ENCODE data around the gene ZNF385A. TPM values are rescaled to one million over a fixed set of nuclear protein-coding genes. Genes with fewer than 3 reads are reported as not detected.

ZNF385A gene
- total RNA-seq, 2 experiments from 2014 or later, result 0.32 to 2.9 TPM

- Histone ChIP-seq H3K9me2 (ENCODE audit: insufficient read depth, low read length) (no peaks in the 10 kb centered on the region), H3K79me2 (ENCODE audit: insufficient read depth, low read depth, low read length) (no peaks in the 10 kb centered on the region), H3K9me3 (ENCODE audit: low read length) (no peaks in the 10 kb centered on the region), H3K36me3 (ENCODE audit: insufficient read depth, low read length) (no peaks in the 10 kb centered on the region), H3K4me3 (ENCODE audit: low read depth, low read length, poor library complexity, severe bottlenecking) (no peak overlapping the region), H3K4me2 (ENCODE audit: low read length) (no peak overlapping the region), H4K20me1 (ENCODE audit: insufficient read depth, low read length) (no peaks in the 10 kb centered on the region), H3K4me1 (ENCODE audit: insufficient read depth, low read length, poor library complexity, severe bottlenecking) (peaks cover 48% of the 10 kb centered on the region), H2AFZ (ENCODE audit: low read length) (no peak overlapping the region), H3K27ac (ENCODE audit: low read depth, low read length, poor library complexity, severe bottlenecking) (no peak overlapping the region)
- intact Hi-C loops (cut with micrococcal nuclease; ENCODE audit: unreplicated experiment), result no loop called here
- POLR2A ChIA-PET, result interaction anchor here (0.8 to 1.0 kb wide), 3 partner anchors 9 to 634 kb away, joined by 3 read pairs; no protein-coding TSS in a partner anchor
- BruUV-seq (replicated peaks), result no TSS peak
- TF ChIP-seq CTCF (conservative IDR thresholded peaks at IDR 0.05; ENCODE audit: low read length) (no peak), EZH2phosphoT487 (IDR thresholded peaks at IDR 0.05; ENCODE audit: borderline replicate concordance, low read depth, low read length) (no peak)
- DNase-seq (ENCODE audit: low spot score), result no peak
- CTCF ChIA-PET (ENCODE audit: unreplicated experiment), result no interaction called here
Measured at GRCh38 chr12:54387114-54387467, 2.6 kb upstream of the ZNF385A start.

- no peak overlapping the region for H3K27ac ChIP-seq (ENCODE audit: low read depth, low read length, poor library complexity, severe bottlenecking)
- H3K9me3 ChIP-seq (ENCODE audit: low read length), result no peaks in the 10 kb centered on the region
- H3K9me2 ChIP-seq (ENCODE audit: insufficient read depth, low read length), result no peaks in the 10 kb centered on the region
- CTCF ChIA-PET (ENCODE audit: unreplicated experiment), result interaction anchor here (0.6 to 0.8 kb wide), 2 partner anchors 13 to 29 kb away, joined by 3 read pairs; no protein-coding TSS in a partner anchor
- H3K79me2 ChIP-seq (ENCODE audit: insufficient read depth, low read depth, low read length), result no peaks in the 10 kb centered on the region
- BruUV-seq (replicated peaks), result no TSS peak
- H3K4me2 ChIP-seq (ENCODE audit: low read length), result no peak overlapping the region
- H4K20me1 ChIP-seq (ENCODE audit: insufficient read depth, low read length), result no peaks in the 10 kb centered on the region
- no peak overlapping the region for H3K4me3 ChIP-seq (ENCODE audit: low read depth, low read length, poor library complexity, severe bottlenecking)
- H3K36me3 ChIP-seq (ENCODE audit: insufficient read depth, low read length), result no peaks in the 10 kb centered on the region
- intact Hi-C loops (cut with micrococcal nuclease; ENCODE audit: unreplicated experiment), result no loop called here
- POLR2A ChIA-PET, result interaction anchor here (0.8 to 1.0 kb wide), 3 partner anchors 8 to 633 kb away, joined by 3 read pairs; no protein-coding TSS in a partner anchor
- no peak overlapping the region for H2AFZ ChIP-seq (ENCODE audit: low read length)
- peaks cover 45% of the 10 kb centered on the region for H3K4me1 ChIP-seq (ENCODE audit: insufficient read depth, low read length, poor library complexity, severe bottlenecking)
- no peak for TF ChIP-seq EZH2phosphoT487 (IDR thresholded peaks at IDR 0.05; ENCODE audit: borderline replicate concordance, low read depth, low read length)
- no peak for DNase-seq (ENCODE audit: low spot score)
Measured at GRCh38 chr12:54386403-54387113, 2.0 kb upstream of the ZNF385A start.

GRCh38 chr12:54385251-54385914 lies 850 bp upstream of the ZNF385A start:
- Histone ChIP-seq H3K27ac (ENCODE audit: low read depth, low read length, poor library complexity, severe bottlenecking) (peak overlapping the region; percentile 22), H2AFZ (ENCODE audit: low read length) (no peak overlapping the region), H3K9me3 (ENCODE audit: low read length) (no peaks in the 10 kb centered on the region), H3K4me3 (ENCODE audit: low read depth, low read length, poor library complexity, severe bottlenecking) (peak overlapping the region; percentile 8), H3K4me2 (ENCODE audit: low read length) (peak overlapping the region; percentile 66), H3K9me2 (ENCODE audit: insufficient read depth, low read length) (no peaks in the 10 kb centered on the region), H3K36me3 (ENCODE audit: insufficient read depth, low read length) (no peaks in the 10 kb centered on the region), H3K4me1 (ENCODE audit: insufficient read depth, low read length, poor library complexity, severe bottlenecking) (peaks cover 41% of the 10 kb centered on the region), H3K79me2 (ENCODE audit: insufficient read depth, low read depth, low read length) (no peaks in the 10 kb centered on the region), H4K20me1 (ENCODE audit: insufficient read depth, low read length) (no peaks in the 10 kb centered on the region)
- DNase-seq (ENCODE audit: low spot score), result peak; percentile 31
- ChIA-PET CTCF (ENCODE audit: unreplicated experiment) (interaction anchor here (0.6 to 0.9 kb wide), 3 partner anchors 8 to 61 kb away, joined by 3 read pairs; no protein-coding TSS in a partner anchor), POLR2A (no interaction called here)
- BruUV-seq (replicated peaks), result no TSS peak
- TF ChIP-seq EZH2phosphoT487 (IDR thresholded peaks at IDR 0.05; ENCODE audit: borderline replicate concordance, low read depth, low read length) (no peak), CTCF (conservative IDR thresholded peaks at IDR 0.05; ENCODE audit: low read length) (no peak)
- intact Hi-C loops (cut with micrococcal nuclease; ENCODE audit: unreplicated experiment), result no loop called here

Measured in OCI-LY7 (cell line).